ENCODE data around the gene MYRF.

- no peak for TF ChIP-seq CTCF (IDR thresholded peaks at IDR 0.05)
- no peak for TF ChIP-seq POLR2A (IDR thresholded peaks at IDR 0.05)
Measured at GRCh38 chr11:61711498-61711897, 40.9 kb upstream of the MYRF start.

All from thyroid gland (tissue), 4 donors.